Measurements from ENCODE around the gene MYBL2. TPM values are rescaled to one million over a fixed set of nuclear protein-coding genes. Genes with fewer than 3 reads are reported as not detected.

MYBL2 gene
- total and polyA plus RNA-seq, 2 donors from 2014 or later, result 1.3 TPM; not detected in 1

- Histone ChIP-seq H3K27ac (ENCODE audit: low read depth in 2 of 2, low read length in 2 of 2) (no peak overlapping the region), H3K9ac (ENCODE audit: low read length in 3 of 3) (no peak overlapping the region), H3K9me3 (ENCODE audit: control insufficient read depth in 2 of 3, insufficient read depth in 1 of 3, low read length in 3 of 3) (no peaks in the 10 kb centered on the region), H3K27me3 (ENCODE audit: control insufficient read depth, insufficient read depth, low read length) (no peaks in the 10 kb centered on the region), H3K4me3 (ENCODE audit: low read length in 3 of 3) (no peak overlapping the region), H3K4me1 (ENCODE audit: control insufficient read depth in 2 of 3, insufficient read depth in 2 of 3, low read depth in 1 of 3, low read length in 3 of 3) (no peaks in the 10 kb centered on the region), H3K36me3 (ENCODE audit: control insufficient read depth in 2 of 3, insufficient read depth in 3 of 3, low read length in 3 of 3) (no peaks in the 10 kb centered on the region)
- intact Hi-C loops (cut with DNase I), result no loop called here
- FAIRE-seq (no peak), DNase-seq (no peak)
- TF ChIP-seq CTCF (IDR thresholded peaks at IDR 0.05; ENCODE audit: borderline replicate concordance, extremely low read depth, insufficient read depth), result no peak
Measured at GRCh38 chr20:43702502-43702901, 35.6 kb downstream of the MYBL2 start.

- FAIRE-seq, result no peak
- no peaks in the 10 kb centered on the region for H3K4me1 ChIP-seq (ENCODE audit: control insufficient read depth in 2 of 3, insufficient read depth in 2 of 3, low read depth in 1 of 3, low read length in 3 of 3)
- no peak overlapping the region for H3K4me3 ChIP-seq (ENCODE audit: low read length in 3 of 3)
- H3K27me3 ChIP-seq (ENCODE audit: control insufficient read depth, insufficient read depth, low read length), result no peaks in the 10 kb centered on the region
- intact Hi-C loops (cut with DNase I), result no loop called here
- no peak overlapping the region for H3K9ac ChIP-seq (ENCODE audit: low read length in 3 of 3)
- H3K9me3 ChIP-seq (ENCODE audit: control insufficient read depth in 2 of 3, insufficient read depth in 1 of 3, low read length in 3 of 3), result no peaks in the 10 kb centered on the region
- no peaks in the 10 kb centered on the region for H3K36me3 ChIP-seq (ENCODE audit: control insufficient read depth in 2 of 3, insufficient read depth in 3 of 3, low read length in 3 of 3)
- TF ChIP-seq CTCF (IDR thresholded peaks at IDR 0.05; ENCODE audit: borderline replicate concordance, extremely low read depth, insufficient read depth), result no peak
- no peak for DNase-seq
- no peak overlapping the region for H3K27ac ChIP-seq (ENCODE audit: low read depth in 2 of 2, low read length in 2 of 2)
Measured at GRCh38 chr20:43710370-43711044, 43.6 kb downstream of the MYBL2 start.

- no peak for FAIRE-seq
- no peak for TF ChIP-seq CTCF (IDR thresholded peaks at IDR 0.05; ENCODE audit: borderline replicate concordance, extremely low read depth, insufficient read depth)
- intact Hi-C loops (cut with DNase I), result no loop called here
Measured at GRCh38 chr20:43711098-43711654, 44.3 kb downstream of the MYBL2 start.

More at GRCh38 chr20:43711098-43711654, 44.3 kb downstream of the MYBL2 start:
- Histone ChIP-seq H3K27me3 (ENCODE audit: control insufficient read depth, insufficient read depth, low read length) (no peaks in the 10 kb centered on the region), H3K9ac (ENCODE audit: low read length in 3 of 3) (no peak overlapping the region), H3K36me3 (ENCODE audit: control insufficient read depth in 2 of 3, insufficient read depth in 3 of 3, low read length in 3 of 3) (no peaks in the 10 kb centered on the region), H3K4me1 (ENCODE audit: control insufficient read depth in 2 of 3, insufficient read depth in 2 of 3, low read depth in 1 of 3, low read length in 3 of 3) (no peaks in the 10 kb centered on the region), H3K9me3 (ENCODE audit: control insufficient read depth in 2 of 3, insufficient read depth in 1 of 3, low read length in 3 of 3) (no peaks in the 10 kb centered on the region), H3K27ac (ENCODE audit: low read depth in 2 of 2, low read length in 2 of 2) (no peak overlapping the region), H3K4me3 (ENCODE audit: low read length in 3 of 3) (no peak overlapping the region)
- DNase-seq, result no peak

All from kidney (tissue), 14 donors.